ENCODE data around the gene METAP1. TPM values are rescaled to one million over a fixed set of nuclear protein-coding genes. Genes with fewer than 3 reads are reported as not detected.

Gene METAP1
- total and polyA plus RNA-seq, 2 of the 8 experiments (the other 6 are each of a cell fraction or from before 2014, with no cell fraction given) = 50.6 to 85.2 TPM

DNA sequence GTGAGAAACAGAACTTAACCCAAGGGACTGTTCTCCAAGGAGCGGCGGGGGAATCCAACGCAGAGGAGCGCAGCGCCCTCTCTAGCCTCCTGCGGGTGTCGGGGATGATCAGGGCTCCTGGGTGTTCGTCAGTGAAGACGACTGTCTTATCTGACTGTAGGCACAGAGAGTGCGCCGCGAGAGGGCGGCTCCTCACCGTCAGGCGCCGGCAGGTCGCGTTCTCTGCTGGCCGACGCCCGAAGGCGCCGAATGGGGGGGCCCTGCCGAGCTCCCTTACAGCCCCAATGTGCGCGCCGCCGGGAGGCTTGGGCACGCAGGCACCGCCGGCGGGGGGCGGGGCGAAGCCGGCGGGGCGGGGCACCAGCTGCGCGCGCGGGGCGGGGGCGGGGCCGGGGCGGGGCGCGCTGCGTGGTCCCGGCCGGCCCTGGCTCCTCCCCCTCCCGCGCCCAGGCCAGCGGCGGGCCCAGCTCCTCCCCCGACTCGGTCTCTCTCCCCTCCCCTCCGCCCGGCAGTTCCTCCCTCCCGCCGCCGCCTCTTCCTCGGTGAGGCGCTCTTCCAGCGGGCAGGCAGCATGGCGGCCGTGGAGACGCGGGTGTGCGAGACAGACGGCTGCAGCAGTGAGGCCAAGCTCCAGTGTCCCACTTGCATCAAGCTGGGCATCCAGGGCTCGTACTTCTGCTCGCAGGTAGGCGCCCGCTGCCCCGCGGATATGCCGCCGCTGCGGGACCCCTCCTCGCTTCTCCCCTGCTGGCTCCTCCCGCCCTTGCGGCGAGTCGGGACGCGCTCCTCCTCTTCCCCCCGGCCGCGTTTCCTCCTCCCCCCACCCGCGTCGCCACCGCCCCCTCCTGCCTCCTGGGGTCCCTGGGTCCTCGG, at the start of gene METAP1 (continued):
- TF ChIP-seq, protein P1, sequence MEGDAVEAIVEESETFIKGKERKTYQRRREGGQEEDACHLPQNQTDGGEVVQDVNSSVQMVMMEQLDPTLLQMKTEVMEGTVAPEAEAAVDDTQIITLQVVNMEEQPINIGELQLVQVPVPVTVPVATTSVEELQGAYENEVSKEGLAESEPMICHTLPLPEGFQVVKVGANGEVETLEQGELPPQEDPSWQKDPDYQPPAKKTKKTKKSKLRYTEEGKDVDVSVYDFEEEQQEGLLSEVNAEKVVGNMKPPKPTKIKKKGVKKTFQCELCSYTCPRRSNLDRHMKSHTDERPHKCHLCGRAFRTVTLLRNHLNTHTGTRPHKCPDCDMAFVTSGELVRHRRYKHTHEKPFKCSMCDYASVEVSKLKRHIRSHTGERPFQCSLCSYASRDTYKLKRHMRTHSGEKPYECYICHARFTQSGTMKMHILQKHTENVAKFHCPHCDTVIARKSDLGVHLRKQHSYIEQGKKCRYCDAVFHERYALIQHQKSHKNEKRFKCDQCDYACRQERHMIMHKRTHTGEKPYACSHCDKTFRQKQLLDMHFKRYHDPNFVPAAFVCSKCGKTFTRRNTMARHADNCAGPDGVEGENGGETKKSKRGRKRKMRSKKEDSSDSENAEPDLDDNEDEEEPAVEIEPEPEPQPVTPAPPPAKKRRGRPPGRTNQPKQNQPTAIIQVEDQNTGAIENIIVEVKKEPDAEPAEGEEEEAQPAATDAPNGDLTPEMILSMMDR (IDR thresholded peaks at IDR 0.05; ENCODE audit: control extremely low read depth in 1 of 3, insufficient read depth in 1 of 3, low read depth in 1 of 3, low read length in 3 of 3) = peak; percentile 55 to 80 (median 71)
- TF ChIP-seq ATF3 (IDR thresholded peaks at IDR 0.05; ENCODE audit: insufficient read depth, low read depth, low read length) (no peak), TAF1 (IDR thresholded peaks at IDR 0.05; ENCODE audit: low read depth, low read length) (peak; percentile 81), RFX5 (IDR thresholded peaks at IDR 0.05; ENCODE audit: borderline replicate concordance, low read depth, low read length) (no peak), BCL11A (IDR thresholded peaks at IDR 0.05; ENCODE audit: low read depth in 2 of 2, low read length in 2 of 2) (no peak), POLR2AphosphoS5 (IDR thresholded peaks at IDR 0.05; ENCODE audit: low read depth, low read length) (peak; percentile 92; the same call in 1 of the 2 replicates), RXRA (IDR thresholded peaks at IDR 0.05; ENCODE audit: insufficient read depth, low read depth, low read length) (0 out of 2 replicates have a peak, but pooled peaks have one; percentile 57), PHF8 (conservative IDR thresholded peaks at IDR 0.05; ENCODE audit: low read depth, low read length) (peak; percentile 96), SP4 (IDR thresholded peaks at IDR 0.05; ENCODE audit: low read length) (peak; percentile 66; the same call in 1 of the 2 replicates), KDM5A (IDR thresholded peaks at IDR 0.05; ENCODE audit: low read length) (no peak), CHD2 (IDR thresholded peaks at IDR 0.05; ENCODE audit: low read length) (no peak), EP300 (IDR thresholded peaks at IDR 0.05; ENCODE audit: borderline replicate concordance in 1 of 2, low read depth in 2 of 2, low read length in 2 of 2) (no peak), KDM1A (IDR thresholded peaks at IDR 0.05; ENCODE audit: borderline replicate concordance, low read length) (no peak), POLR2A (IDR thresholded peaks at IDR 0.05; ENCODE audit: control extremely low read depth in 1 of 2, low read depth in 2 of 2, low read length in 2 of 2) (peak; percentile 90 to 91), BACH1 (IDR thresholded peaks at IDR 0.05; ENCODE audit: low read length) (no peak)
